Common myeloid progenitor, CD34-positive (primary cell): ENCODE measurements around the gene PLXND1.
"Not testable (repeated sequence)": the region's sequence is repeated elsewhere in the genome, so short reads cannot be mapped to it uniquely, and the experiment has no call there.

Experiments
- CTCF ChIA-PET: fragments of 350-600 bp; sonication (Branson Sonifier 250); formaldehyde crosslinking; loops from one replicate; lab custom pipeline; 2021; ENCODE audit warnings: antibody characterized with exemption; lab: Charles Lee
- POLR2A ChIA-PET: fragments of 350-600 bp; sonication (Branson Sonifier 250); formaldehyde crosslinking; loops from one replicate; lab custom pipeline; 2021; ENCODE audit warnings: antibody characterized with exemption; lab: Charles Lee
- DNase-seq, 3 donors: peaks; one replicate each; pipeline versions ENCODE4 v3.0.0 to v3.0.0-alpha.2; 2013
- H3K27ac ChIP-seq, 2 experiments: 1 replicate in 1 of 2; 2 replicates in 1 of 2; pipeline ENCODE4 v1.7.0; 2013; ENCODE audit warnings: inconsistent platforms in 2 of 2, low read length in 2 of 2, mild to moderate bottlenecking in 2 of 2, low read depth in 1 of 2, moderate library complexity in 1 of 2; ENCODE audit not compliant: severe bottlenecking in 2 of 2, insufficient read depth in 1 of 2, poor library complexity in 1 of 2
- H3K27me3 ChIP-seq, 5 experiments: replicated peaks in 2 of 5; 1 replicate in 3 of 5; 2 replicates in 2 of 5; pipeline versions ENCODE4 v1.6.1 to v1.7.0; 2013; ENCODE audit warnings: low read length in 4 of 5, mild to moderate bottlenecking in 2 of 5, moderate library complexity in 2 of 5, inconsistent platforms in 1 of 5; ENCODE audit not compliant: insufficient read depth in 5 of 5, control insufficient read depth in 4 of 5
- H3K36me3 ChIP-seq, 4 experiments: 1 replicate in 2 of 4; 2 replicates in 2 of 4; pipeline versions ENCODE4 v1.6.1 to v1.7.0; 2013; ENCODE audit warnings: low read length in 3 of 4, control low read depth in 1 of 4, mild to moderate bottlenecking in 1 of 4; ENCODE audit not compliant: control insufficient read depth in 4 of 4, insufficient read depth in 4 of 4
- H3K4me1 ChIP-seq, 4 experiments: 1 replicate in 3 of 4; 2 replicates in 1 of 4; pipeline versions ENCODE4 v1.6.1 to v1.7.1; 2013; ENCODE audit warnings: low read length in 3 of 4, mild to moderate bottlenecking in 3 of 4, control low read depth in 1 of 4, inconsistent platforms in 1 of 4, moderate library complexity in 1 of 4; ENCODE audit not compliant: control insufficient read depth in 4 of 4, insufficient read depth in 4 of 4; ENCODE audit errors: control extremely low read depth in 1 of 4
- H3K4me3 ChIP-seq, 7 experiments: 1 replicate in 4 of 7; 2 replicates in 3 of 7; pipeline versions ENCODE4 v1.5.1 to v1.7.0; 2013; ENCODE audit warnings: mild to moderate bottlenecking in 7 of 7, low read length in 6 of 7, moderate library complexity in 6 of 7, inconsistent platforms in 2 of 7, low read depth in 2 of 7, control low read depth in 1 of 7; ENCODE audit not compliant: insufficient read depth in 4 of 7, control insufficient read depth in 1 of 7; ENCODE audit errors: extremely low read depth in 1 of 7
- H3K9me3 ChIP-seq, 5 experiments: 1 replicate in 4 of 5; 2 replicates in 1 of 5; pipeline versions ENCODE4 v1.6.1 to v1.7.1; 2013; ENCODE audit warnings: low read length in 4 of 5, mild to moderate bottlenecking in 2 of 5, inconsistent platforms in 1 of 5, low read depth in 1 of 5, moderate library complexity in 1 of 5; ENCODE audit not compliant: control insufficient read depth in 4 of 5, insufficient read depth in 2 of 5; ENCODE audit errors: control extremely low read depth in 1 of 5
- WGBS: methylation state at CpG from one replicate; pipeline ENCODE4 v1.1.5; 2013; ENCODE audit not compliant: insufficient coverage; 5-methylcytosine and 5-hydroxymethylcytosine counted together

The PLXND1 gene

DNA sequence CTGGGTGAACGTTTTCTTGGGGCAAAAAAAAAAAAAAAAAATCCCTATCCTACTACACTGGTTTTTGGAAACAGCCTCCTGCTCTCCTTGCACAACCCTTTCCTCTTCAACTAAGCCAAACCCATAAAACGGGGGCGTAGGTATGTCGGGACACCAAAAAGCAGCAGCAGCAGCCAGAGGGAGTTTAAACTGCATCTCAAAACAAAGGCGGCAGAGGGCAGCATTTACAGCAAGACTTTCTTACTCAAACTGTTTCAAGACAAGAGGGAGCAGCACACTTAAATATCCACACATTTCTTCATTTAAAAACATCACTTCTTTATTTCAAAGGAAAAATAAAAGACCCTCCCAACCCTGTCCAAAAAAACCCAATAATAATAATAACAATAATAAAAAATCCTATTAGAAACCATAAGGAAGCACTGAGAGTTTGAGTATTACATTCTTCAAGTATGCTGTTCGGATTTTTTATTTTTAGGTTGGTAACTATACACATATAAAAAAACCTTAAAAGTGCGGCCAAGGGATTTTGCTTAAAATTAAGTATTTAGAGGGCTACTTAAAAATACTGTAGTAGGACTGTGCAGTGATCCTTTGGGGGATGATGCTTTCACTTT, 43.9 kb upstream of the PLXND1 start:
- WGBS, result 0% methylated on average over 1 of the region's 7 CpGs

DNA sequence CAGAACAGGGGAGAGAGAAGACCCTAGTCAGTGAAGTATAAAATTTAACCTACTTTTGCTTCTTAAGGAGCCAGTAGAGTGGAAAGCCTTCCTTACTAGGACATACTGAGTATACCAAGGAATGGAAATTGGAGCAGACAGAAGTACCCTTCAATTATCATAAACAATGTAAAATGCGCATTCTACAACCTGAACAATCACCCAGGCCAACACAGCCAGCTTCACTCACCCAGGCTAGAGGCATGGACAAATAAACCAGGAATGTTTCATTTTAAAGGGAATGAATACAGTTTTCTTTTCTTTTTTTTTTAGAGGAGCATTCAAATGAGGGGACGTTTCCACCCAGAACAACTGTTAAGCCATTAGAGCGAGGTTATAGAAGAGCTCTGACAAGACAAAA, 41.9 kb upstream of the PLXND1 start:
- no peaks in the 10 kb centered on the region for H3K9me3 ChIP-seq
- no peak overlapping the region for H3K4me3 ChIP-seq
- CTCF ChIA-PET, result interaction anchor here (0.7 to 5.6 kb wide), 7 partner anchors 13 to 293 kb away, joined by 3 to 108 read pairs (median 5); no protein-coding TSS in a partner anchor
- H3K27ac ChIP-seq, result no peak overlapping the region
- peaks cover 0 to 6% (median 1%) of the 10 kb centered on the region in 4 experiments for H3K4me1 ChIP-seq
- WGBS, result 100% methylated on average over 3 of the region's 3 CpGs
- no peak for DNase-seq
- H3K27me3 ChIP-seq, result no peaks in the 10 kb centered on the region
- POLR2A ChIA-PET, result no interaction called here
- peaks cover 0 to 8% (median 3%) of the 10 kb centered on the region in 4 experiments for H3K36me3 ChIP-seq

More for the DNA sequence above, 43.9 kb upstream of the PLXND1 start:
- no peaks in the 10 kb centered on the region for H3K27me3 ChIP-seq
- DNase-seq, result peak; percentile 73 to 85 (median 80)
- ChIA-PET CTCF (interaction anchor here (0.7 to 5.6 kb wide), 12 partner anchors 19 to 292 kb away, joined by 3 to 108 read pairs (median 4); no protein-coding TSS in a partner anchor), POLR2A (no interaction called here)
- no peak overlapping the region for H3K27ac ChIP-seq
- H3K9me3 ChIP-seq, result no peaks in the 10 kb centered on the region
- H3K4me3 ChIP-seq, result no peak overlapping the region
- H3K36me3 ChIP-seq, result peaks cover 0 to 10% (median 3%) of the 10 kb centered on the region in 4 experiments
- H3K4me1 ChIP-seq, result peaks cover 0 to 3% (median under 1%) of the 10 kb centered on the region in 4 experiments

DNA sequence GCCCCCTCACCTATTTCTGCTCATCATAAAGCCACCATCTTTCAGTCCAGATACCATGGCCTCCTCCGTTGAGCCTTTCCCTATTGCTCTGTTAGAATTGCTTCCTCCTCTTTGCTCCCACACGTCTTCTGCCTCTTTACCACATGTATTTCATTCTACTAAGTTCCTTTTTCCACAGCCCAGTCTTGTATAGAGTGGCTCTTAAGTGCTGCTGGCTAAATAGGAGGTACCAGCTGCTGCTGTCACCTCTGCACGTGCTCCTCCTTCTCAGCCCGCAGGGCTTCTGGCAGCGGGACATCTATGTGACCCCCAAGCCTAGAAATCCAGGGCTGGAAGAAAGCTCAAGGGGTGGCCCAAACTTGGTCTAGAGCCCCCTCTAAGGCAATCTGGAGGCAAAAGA, 38.8 kb upstream of the PLXND1 start:
- DNase-seq, result peak in 2 of 3 donors; percentile 33 to 37
- 16% methylated on average over 3 of the region's 5 CpGs for WGBS
- Histone ChIP-seq H3K4me3 (no peak overlapping the region), H3K27ac (no peak overlapping the region), H3K36me3 (peaks cover 0 to 5% (median 0%) of the 10 kb centered on the region in 4 experiments), H3K9me3 (no peaks in the 10 kb centered on the region), H3K27me3 (no peaks in the 10 kb centered on the region), H3K4me1 (peaks cover 0 to 6% (median 1%) of the 10 kb centered on the region in 4 experiments)
- ChIA-PET POLR2A (no interaction called here), CTCF (interaction anchor here (1.0 to 5.6 kb wide), 3 partner anchors 17 to 289 kb away, joined by 3 to 108 read pairs (median 12); no protein-coding TSS in a partner anchor)

DNA sequence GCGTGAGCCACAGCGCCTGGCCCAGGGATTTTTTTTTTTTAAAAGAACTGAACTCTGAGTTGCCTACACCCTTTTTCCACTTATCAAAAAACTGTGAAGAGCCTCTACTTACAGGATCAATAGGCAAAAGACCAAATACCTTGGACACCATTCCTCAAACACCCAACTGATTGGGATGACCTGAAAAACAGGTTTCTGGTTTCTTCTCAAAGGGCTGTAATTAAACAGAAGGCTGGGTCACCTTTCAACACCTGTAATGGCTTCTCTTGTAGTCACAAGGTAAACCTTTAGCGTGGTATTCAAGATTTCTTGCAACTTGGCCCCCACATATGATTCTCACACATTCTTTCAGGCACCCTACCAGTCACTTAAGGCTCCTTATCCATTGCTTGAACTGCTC, 38.4 kb upstream of the PLXND1 start:
- CTCF ChIA-PET, result interaction anchor here (1.0 to 5.6 kb wide), 3 partner anchors 16 to 296 kb away, joined by 3 to 108 read pairs (median 4); no protein-coding TSS in a partner anchor
- DNase-seq, result no peak
- 100% methylated on average over 3 of the region's 3 CpGs for WGBS

DNA sequence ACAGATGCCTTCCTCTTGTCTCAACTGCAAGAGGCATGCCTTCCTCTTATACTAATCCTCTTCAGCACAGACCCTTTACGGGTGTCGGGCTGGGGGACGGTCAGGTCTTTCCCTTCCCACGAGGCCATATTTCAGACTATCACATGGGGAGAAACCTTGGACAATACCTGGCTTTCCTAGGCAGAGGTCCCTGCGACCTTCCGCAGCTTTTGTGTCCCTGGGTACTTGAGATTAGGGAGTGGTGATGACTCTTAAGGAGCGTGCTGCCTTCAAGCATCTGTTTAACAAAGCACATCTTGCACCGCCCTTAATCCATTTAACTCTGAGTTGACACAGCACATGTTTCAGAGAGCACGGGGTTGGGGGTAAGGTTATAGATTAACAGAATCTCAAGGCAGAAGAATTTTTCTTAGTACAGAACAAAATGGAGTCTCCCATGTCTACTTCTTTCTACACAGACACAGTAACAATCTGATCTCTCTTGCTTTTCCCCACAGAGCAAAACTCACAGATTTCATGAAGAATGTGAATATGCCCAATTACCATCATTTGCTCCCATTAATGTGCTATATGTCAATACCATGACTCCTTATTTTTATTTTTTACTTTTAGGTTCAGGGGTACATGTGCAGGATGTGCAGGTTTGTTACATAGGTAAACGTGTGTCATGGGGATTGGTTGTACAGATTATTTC, 35.2 kb upstream of the PLXND1 start:
- H3K27me3 ChIP-seq, CTCF ChIA-PET, H3K36me3 ChIP-seq, H3K9me3 ChIP-seq, H3K4me1 ChIP-seq, H3K27ac ChIP-seq, DNase-seq, H3K4me3 ChIP-seq: not testable (repeated sequence)
- POLR2A ChIA-PET, result interaction anchor here (0.6 kb wide), 1 partner anchor 78 kb away, joined by 3 read pairs; no protein-coding TSS in a partner anchor
- WGBS, result no CpG with 5 or more reads among the region's 10 CpGs

More for the DNA sequence above, 38.4 kb upstream of the PLXND1 start:
- H3K4me1 ChIP-seq, result peaks cover 0 to 4% (median 1%) of the 10 kb centered on the region in 4 experiments
- POLR2A ChIA-PET, result no interaction called here
- no peak overlapping the region for H3K4me3 ChIP-seq
- no peak overlapping the region for H3K27ac ChIP-seq
- H3K36me3 ChIP-seq, result peaks cover 0 to 5% (median 0%) of the 10 kb centered on the region in 4 experiments
- H3K27me3 ChIP-seq, result no peaks in the 10 kb centered on the region
- no peaks in the 10 kb centered on the region for H3K9me3 ChIP-seq

DNA sequence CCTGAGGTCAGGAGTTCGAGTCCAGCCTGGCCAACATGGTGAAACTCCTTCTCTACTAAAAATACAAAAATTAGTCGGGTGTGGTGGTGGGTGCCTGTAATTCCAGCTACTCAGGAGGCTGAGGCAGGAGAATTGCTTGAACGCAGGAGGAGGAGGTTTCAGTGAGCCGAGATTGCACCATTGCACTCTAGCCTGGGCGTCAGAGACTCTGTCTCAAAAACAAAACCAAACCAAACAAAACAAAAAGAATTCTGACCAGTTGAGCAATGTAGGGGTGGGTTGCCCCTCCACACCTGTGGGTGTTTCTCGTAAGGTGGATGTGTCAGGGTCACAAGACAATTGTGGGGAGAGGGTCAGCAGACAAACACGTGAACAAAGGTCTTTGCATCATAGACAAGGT, 34.5 kb upstream of the PLXND1 start:
- H3K27ac ChIP-seq, H3K36me3 ChIP-seq, POLR2A ChIA-PET, H3K27me3 ChIP-seq, H3K4me3 ChIP-seq, H3K4me1 ChIP-seq, DNase-seq, H3K9me3 ChIP-seq: not testable (repeated sequence)
- no CpG with 5 or more reads among the region's 7 CpGs for WGBS
- CTCF ChIA-PET, result interaction anchor here (1.0 to 1.1 kb wide), 2 partner anchors 9 to 10 kb away, joined by 3 to 4 read pairs; no protein-coding TSS in a partner anchor
